Measurements from ENCODE around the gene C2orf78.

Gene C2orf78

DNA sequence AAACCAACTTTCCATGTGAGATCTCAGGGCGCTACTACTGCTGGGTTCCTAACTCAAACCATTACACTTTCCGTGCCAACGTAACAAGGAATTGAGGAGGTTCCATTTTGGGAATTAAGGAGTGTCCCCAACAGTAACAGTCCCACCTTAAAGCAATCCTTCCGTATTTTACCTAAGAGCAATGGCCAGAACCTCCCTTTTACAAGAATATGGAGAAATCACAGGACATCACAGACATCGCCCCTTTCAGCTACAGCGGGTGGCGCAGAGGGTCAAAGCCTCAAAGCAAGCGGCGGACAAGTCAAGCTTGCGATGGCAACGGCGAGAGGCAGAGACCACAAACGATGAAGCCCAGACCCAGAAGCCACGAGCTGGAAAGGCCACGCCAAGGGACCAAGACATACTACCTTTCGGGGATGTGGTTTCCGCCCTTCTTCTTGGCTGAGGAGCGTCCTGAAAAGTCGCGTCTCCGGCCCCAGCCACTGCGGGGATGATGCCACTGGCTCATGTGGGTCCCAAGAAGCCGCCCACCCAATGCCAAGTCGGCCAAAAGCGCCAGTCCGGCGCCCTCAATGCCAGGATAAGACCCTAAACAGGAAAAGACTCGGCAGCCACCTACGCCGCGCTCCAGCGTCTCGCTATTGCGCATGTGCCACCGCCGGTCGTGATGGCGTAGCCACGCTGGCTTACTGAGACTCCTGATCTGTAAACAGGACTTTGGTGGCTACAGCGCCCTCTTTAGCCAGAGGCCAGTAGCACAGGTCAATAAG, 4.3 kb upstream of the C2orf78 start, which contains the start of gene DUSP11:
Gene DUSP11 (minus strand): TSS at position 637 of the 770 bp plus-strand sequence. CDS start 129 bp downstream, at position 508.
- peak; percentile 98 for DNase-seq

DNA sequence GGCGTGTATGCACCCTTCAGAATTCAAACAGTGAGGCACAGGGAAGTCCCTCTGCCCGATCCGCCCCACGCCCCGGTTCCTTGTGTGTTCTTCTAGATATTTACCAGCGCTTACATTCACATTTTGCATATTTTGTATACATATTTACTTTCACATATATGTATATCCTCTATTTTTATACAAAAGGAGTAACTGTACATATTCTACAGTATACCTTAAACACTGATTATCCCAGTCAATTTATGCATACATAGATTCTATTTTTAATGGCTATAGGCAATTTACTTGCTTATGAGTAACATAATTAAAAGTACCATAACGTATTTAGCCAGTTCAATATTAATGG, 3.8 kb upstream of the C2orf78 start:
- DNase-seq = no peak

DNA sequence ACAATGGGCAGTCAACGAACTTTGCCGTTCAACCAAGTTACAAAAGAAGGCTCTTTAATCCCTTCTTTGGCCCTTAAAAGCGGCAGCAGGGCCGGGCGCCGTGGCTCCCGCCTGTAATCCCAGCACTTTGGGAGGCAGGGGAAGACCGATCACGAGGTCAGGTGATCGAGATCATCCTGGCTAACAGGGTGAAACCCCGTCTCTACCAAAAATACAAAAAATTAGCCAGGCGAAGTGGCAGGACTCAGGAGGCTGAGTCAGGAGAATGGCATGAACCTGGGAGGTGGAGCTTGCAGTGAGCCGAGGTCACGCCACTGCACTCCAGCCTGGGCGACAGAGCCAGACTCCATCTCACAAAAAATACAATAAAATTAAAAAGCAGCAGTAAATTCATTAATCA, 581 bp upstream of the C2orf78 start:
- peak; percentile 71 for DNase-seq

DNA sequence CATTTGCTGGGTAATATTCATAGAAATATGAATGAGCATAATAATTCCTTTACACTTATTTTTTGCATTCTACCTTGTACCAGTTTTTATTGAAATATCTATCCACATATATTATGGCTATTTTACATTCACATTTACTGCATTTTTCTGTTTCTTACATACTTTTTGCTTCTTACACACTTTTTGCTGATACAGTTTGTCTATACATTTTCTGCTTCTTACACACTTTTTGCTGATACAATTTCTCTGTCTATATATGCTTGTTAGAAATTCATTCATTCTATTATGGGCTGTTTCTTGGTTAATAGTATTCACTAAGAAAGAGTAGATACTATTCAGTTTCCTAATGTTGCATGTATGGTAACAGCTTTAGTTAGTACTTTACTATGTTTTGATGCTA, 27.9 kb downstream of the C2orf78 start:
- no peak for DNase-seq

DNA sequence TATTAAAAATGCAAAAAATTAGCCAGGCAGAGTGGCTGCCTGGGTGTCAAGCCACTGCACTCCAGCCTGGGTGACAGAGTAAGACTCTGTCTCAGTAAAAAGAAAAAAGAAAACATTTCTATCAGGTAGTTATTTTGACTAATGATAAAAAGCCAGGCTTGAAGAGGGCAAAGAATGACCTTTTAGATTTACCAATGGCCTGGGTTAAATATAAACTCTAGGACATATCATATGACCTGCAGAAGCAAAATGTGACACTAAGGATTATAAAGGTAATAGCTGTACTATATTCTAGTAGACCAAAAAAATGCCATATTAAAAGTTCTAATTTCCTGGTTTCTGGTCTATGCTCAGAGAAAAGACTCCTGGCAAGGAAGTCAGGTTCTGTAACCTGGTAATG, 28.7 kb downstream of the C2orf78 start:
- DNase-seq = no peak

DNA sequence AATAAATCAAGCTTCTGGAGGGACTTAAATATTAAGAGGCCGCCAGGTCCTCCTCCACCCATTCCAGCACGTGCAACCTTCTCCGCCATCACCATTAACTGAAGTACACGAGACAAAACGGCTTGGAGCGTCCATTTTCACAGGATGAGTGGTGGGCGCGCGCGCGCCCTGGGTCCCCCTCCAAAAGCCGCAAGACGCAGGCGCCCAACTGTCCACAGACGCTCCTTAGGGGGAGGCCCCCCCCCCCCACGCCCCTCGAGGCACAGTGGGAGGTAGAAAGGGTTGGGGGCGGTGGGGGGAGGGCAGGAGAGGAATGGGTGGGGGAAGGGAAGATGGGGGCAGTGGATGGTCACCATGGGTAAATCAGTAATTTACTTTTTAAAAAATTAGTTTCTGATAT, 34.3 kb downstream of the C2orf78 start:
- no peak for DNase-seq

DNA sequence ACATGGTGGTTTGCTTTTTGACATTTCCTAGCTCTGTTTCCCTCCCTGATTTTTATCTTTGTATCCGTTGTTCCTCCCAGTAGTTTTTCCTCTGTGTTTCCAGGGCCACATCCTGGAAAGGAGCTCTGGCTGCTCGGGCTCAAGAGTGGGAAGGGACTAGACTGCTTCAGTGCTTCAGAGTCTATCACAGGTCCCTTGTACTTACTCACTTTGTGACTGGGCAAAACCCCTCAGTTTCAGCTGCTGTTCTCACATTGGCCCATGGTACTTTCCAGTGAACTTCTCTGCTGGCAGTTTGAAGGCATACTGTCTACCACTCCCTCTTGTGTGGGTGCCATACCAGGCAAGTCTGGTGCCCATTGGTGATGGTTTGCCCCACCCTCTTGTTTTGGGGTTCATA, 37.2 kb downstream of the C2orf78 start:
- DNase-seq = no peak

DNA sequence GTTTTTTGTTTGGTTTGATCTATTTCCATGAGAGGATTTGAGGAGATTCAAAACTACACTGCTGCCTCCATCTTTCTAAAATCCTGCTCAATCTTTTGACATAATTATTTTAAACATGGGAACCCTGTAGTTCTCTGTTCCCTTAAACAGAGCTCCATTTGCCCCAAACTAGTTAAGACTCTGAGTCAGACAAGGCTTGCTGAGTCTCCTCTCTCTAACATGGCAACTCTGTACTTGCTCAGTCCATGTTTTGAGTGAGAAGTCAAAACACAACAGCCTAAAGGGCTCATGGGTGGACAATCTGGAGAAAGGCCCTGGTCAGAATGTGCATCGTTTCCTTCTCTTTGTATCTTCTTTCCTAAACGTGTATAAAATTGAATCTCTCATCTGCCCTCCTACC, 37.7 kb downstream of the C2orf78 start:
- no peak for DNase-seq

DNA sequence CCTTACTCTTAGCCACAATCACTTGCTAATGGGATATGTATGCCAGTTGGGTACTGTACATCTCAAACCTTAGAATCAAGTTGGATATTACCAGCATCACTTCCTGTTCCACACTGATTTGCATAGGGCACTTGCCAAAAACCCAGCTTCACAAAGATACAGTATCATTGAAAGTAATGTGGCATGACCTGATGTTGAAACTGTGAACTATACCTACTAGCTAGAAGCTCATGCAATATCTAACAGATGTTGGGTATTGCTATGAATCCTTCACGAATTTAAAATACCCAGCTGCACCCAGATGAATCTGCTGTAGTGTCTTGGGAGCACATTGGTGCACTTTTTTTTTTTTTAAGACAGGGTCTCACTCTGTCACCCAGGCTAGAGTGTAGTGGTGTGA, 38.3 kb downstream of the C2orf78 start:
- DNase-seq = no peak

DNA sequence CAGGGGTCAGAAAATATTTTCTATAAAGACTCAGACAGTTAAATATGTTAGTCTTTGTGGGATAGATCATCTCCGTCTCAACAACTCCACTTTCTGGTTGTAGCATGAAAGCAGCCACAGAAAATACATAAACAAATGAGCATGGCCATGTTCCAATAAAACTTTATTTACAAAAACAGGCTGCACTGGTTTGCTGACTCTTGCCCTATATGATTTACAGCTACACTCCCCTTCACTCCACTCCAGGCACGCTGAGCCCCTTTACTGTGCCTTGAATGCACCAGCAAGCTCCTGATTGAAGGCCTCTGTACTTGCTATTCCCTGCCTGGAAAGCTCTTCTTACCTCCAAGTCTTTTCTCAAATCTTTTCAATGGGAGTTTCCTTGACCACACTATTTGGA, 39.0 kb downstream of the C2orf78 start:
- DNase-seq = no peak

DNA sequence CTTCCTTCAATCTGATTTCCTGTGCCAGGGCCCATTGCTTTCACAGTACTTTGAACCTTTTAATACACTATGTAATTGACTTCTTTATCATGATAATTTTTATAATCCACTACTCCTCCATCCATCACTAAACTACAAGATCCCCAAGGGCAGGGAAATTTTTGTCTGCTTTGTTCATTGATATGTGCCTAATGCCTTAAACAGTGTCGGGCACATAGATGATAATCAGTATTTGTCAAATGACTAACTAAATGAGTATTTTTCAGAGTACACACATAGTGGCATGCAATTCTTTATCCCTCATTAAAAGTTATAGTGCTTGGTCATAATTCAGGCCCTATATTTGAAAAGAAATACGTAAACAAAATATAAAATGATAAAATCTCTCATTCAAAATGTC, 39.4 kb downstream of the C2orf78 start:
- DNase-seq = no peak

DNA sequence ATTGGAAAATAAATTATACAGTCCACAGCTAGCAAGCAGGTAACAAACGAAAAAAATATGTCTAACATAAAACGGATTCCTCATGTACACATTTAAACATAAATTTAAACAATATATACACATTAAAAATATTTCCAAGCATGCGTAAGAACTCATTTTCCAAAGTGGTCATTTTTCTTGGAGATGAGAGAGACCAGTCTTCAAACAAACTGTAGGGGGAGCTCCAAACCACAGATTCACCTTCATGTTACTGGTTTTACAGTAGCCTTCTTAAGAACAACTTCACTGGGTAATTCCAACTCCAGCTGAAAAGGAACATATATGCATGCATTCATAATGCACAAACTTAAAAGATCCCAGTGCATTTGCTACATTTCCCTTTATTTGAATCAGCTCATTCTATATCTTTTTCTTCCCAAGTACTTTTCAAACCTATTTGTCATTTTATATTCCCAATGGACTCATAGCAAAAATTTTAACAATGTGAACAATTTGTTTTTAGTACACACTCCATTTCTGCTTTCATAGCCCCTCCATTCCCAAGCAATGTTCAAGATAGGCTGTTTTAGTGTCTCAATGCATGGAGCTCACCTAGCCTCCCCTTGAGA, 40.0 kb downstream of the C2orf78 start:
- DNase-seq = no peak

DNA sequence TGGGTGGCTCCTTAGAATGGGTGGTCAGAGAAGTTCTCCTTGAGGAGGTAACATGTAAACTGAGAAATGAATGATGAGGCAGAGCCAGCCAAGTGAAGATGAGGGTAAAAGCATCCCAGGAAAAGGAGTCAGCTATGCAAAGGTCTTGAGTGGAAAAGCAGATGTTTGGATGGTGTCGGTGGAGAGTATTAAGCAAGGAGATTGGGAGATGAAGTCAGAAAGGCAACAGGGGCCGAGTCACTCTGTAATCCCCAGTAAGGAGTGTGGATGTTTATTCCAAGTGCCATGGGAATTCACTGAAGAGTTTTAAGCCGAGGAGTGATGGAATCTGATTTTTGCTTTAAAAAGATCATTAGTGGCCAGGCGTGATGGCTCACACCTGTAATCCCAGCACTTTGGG, 41.4 kb downstream of the C2orf78 start:
- no peak for DNase-seq

DNA sequence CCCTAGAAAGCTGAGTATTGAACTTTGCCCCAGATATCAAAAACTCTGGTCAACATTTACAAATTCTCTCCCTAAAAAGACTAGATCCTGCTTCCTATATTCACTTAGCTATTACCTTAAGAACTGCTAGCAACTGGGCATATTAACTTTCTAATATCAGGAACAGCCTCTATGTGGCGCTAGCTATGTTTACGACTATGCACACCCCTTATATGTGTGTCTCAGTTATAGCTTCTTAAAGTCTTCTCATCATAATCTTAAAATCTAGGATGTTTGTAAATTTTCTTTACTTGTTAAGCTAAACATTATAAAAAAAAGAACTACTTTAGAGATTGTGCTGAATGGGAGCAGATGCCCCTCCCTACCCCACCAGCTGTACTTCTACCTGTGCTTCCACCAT, 43.0 kb downstream of the C2orf78 start:
- no peak for DNase-seq

DNA sequence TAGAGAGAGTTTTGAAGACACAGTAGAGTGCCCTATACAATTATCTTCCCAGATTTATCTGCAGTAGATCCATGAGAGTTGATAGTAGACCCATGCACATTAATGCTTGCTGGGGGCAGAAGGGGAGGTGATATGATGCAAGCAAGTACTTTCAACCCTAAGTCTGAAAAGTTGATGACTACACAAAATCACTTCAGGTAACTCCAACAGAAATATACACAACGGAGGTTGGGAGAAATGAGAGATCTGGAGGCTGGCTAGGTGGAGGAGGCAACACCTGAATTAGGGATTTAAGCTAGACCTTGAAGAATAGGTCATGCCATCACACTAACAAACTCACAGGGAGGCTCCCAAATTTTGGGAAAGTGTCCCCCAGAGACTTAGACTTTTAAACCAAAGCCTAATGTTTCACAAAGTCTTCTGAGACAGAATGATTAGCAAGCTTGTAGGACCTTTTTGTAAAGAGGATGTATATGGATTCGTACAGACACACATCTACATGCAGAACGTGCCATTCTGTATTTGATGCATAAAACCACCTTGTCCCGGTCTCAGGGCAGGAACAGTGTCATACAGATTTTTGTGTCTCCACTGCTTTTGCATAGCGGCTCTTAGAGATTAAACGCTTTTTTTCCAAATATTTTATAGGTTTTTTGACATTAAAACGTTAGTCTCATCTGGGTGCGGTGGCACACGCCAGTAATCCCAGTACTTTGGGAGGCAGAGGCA, 43.8 kb downstream of the C2orf78 start:
- DNase-seq = no peak

DNA sequence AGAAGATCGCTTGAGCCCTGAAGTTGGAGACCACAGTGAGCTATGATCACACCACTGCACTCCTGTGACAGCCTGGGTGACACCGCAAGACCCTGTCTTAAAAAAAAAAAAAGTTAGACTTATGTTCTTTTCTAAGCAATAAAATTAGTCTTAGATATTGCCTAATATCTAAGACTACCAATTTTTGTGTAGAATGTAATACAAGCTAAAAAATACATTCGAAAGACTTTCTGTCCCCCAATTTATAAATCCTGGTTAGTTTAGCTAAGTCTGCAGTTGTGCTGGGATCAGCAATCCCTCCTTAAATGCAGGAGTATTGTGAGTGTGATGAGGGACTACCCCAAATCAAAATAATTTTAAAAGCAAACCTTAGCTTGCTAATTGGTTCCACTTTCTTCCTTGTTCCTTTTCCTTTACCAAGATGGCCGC, 44.4 kb downstream of the C2orf78 start:
- no peak for DNase-seq

DNA sequence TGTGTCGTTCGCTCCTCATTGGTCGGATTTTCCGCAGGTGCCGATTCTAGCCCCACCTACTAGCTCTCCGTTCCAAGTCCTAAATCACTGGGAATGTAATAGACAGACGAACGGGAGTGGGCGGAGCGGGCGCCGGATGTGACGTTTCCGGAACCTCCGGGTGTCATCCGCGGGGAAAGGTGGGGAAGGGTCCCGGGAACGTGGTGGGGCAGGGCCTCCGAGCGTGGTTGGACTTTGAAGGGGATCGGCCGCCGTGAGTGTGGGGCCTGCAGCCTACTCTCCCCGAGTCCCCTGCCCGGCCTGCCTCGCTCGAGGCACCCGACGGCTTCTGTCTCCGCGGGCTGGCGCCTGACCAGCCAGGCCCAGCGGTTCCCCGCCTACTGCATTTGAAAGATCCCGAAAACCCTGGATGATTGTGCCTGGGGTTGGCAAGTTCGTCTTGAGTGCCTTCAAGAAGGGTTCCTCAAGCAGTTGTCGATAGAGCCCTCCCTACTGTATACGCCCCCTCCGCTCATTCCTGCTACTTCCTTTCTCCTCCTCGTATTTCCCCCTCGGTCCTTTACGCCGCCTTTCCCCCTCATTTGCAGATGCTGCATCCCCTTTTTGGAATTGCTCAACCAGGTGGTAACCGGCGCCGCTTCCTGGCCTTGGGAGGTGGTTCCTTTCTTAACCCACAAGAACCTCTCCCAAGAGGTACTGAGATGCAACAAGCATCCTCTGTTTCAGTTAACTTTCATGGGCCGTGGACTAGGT, 45.0 kb downstream of the C2orf78 start, which contains the start of gene STAMBP:
Gene STAMBP (plus strand): TSS at position 144 of the 753 bp plus-strand sequence. CDS start 1,896 bp downstream, outside the sequence.
- peak; percentile 98 for DNase-seq

DNA sequence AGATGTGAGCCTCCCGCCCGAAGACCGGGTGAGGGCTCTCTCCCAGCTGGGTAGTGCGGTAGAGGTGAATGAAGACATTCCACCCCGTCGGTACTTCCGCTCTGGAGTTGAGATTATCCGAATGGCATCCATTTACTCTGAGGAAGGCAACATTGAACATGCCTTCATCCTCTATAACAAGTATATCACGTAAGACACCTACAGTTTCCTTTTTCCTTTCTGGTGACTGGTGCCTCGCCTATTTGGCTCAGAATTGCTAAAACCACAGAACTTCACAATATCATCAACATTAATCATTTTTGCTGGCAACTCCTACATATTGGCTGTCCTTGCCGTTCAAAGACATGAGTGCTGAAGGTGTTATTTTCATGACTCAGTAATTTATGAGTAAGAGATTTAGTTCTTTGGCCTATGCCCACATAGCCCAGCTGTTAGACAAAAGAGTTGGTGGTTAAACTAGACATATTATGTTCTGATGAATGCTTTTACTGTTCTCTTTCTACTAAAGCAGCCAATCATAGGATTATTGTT, 47.0 kb downstream of the C2orf78 start:
- no peak for DNase-seq

DNA sequence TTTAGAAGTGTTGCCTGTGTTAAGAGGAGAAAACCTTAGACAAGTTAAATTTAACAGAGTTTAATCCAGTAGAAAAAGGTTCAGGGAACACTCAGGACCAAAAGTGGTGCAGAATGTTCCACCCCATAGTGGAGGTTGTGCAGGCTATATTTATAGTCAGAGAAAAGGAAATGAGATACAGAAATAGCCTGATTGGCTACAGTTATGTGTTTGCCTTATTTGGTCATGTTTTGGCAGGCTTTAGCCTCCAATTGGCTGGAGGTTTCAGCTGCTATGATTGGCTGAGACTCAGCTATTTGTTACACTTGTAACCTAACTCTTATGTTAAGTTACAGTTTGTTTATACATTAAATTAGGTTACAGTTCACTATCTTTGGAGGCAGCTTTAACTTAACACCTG, 48.9 kb downstream of the C2orf78 start:
- DNase-seq = no peak

DNA sequence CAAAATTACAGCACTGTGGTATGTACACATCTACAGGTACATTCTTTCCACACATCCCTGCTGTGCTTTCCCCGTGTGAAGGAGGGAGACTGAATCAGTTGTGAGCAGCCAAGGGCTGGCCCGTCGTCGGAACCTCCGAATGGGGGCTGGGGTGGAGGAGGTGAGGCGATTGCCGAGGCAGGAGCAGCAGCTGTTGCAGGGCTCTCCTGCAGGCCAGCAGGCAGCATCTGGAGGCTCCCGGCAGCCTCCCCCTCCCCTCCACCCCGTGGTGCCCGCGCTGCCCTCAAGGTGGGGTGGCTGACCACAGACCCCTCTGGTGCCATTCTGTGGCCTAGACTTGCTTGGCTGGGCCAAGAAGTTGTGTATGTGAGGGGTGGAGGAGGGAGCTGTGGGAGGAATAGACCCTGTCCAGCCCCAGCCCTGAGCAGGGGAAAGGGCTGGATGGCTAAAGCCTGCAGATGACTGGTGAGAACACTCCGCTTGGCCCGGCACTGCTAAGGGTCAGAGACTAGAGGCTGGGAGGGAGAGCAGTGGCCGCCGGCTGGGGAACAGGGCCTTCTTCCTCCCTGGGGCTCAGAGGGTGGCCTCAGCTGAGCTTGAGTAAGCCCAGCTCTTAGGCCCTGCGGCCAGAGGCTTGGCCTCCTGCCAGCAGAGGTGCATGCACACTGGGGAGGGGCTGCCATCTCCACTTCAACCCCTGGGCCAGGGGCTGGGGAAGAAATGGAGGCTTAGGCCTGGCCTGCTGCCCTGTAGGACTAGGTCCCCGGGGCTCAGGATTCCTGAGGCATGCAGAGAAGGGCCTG, 52.4 kb downstream of the C2orf78 start:
- DNase-seq = no peak

DNA sequence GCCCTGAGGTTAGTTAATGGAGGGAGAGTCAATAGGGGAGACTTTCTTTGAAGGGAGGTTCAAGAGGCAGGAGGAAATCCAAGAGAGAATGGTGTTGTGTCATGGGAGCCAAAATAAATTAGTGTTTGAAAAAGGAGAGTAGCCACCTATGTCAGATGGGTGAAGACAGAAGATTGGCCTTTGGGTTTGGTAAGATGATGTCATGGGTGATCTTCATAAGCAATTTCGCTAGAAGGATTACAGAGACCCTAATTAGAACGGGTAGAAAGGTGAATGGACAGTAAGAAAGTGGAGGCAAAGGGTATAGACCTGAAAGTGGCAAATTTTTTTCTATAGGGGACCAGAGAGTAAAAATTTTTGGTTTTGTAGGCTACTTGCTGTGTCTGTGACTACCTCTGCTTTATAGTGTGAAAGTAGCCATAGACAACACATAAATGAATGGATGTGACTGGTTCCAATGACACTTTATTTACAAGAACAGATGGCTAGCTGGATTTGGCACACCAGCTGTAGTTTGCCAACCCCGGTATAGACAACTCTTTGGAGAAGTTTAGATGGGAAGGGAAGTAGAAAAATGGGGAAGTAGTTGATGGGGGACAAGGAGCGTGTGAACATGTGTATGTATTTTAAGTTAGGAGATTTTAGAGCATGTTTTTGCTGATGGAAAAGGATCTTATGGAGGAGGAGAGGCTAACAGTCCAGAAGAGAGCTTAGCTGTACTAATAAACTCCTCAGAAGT, 54.0 kb downstream of the C2orf78 start:
- no peak for DNase-seq
